HEK293 (cell line): Measurements from ENCODE around the gene LPP.

Experiments
- CTCF ChIA-PET: fragments of 350-600 bp; formaldehyde crosslinking; extraction: SDS; loops from one replicate; lab custom pipeline; 2021; ENCODE audit warnings: antibody characterized with exemption; lab: Yijun Ruan, JAX
- POLR2A ChIA-PET: fragments of 300-600 bp; formaldehyde crosslinking; extraction: SDS; loops from one replicate; lab custom pipeline; 2020; ENCODE audit warnings: antibody characterized with exemption, inconsistent platforms; lab: Yijun Ruan, JAX
- H3K27ac ChIP-seq: fragments of 200-500 bp; sonication (Bioruptor generic); 2 replicates; pipeline ENCODE4 v1.5.1; 2014; ENCODE audit warnings: low read depth, low read length, control low read depth, inconsistent platforms; ENCODE audit errors: extremely low read depth
- H3K36me3 ChIP-seq, 2 experiments: fragments of 200-500 bp in 1 of 2; sonication (Bioruptor generic) in 1 of 2; 1 replicate in 1 of 2; 2 replicates in 1 of 2; pipeline ENCODE4 v1.5.1; 2014 to 2017; ENCODE audit warnings: inconsistent platforms in 2 of 2, low read length in 2 of 2; ENCODE audit not compliant: control insufficient read depth in 2 of 2, insufficient read depth in 1 of 2
- H3K4me1 ChIP-seq: fragments of 200-500 bp; sonication (Bioruptor generic); 2 replicates; pipeline ENCODE4 v1.5.1; 2014; ENCODE audit warnings: mild to moderate bottlenecking, low read length, inconsistent platforms; ENCODE audit not compliant: control insufficient read depth, insufficient read depth
- H3K4me3 ChIP-seq: 2 replicates; pipeline ENCODE4 v1.5.1; 2011; ENCODE audit warnings: low read depth, mild to moderate bottlenecking, control low read depth, low read length, moderate library complexity
- H3K9me3 ChIP-seq: fragments of 200-500 bp; sonication (Bioruptor generic); 2 replicates; pipeline ENCODE4 v1.5.1; 2014; ENCODE audit warnings: low read depth, low read length, inconsistent platforms; ENCODE audit not compliant: control insufficient read depth, insufficient read depth
- HOXD13 ChIP-seq: sonication (generic); formaldehyde crosslinking; IDR thresholded peaks from 2 replicates; pipeline ENCODE4 v1.8.0; 2022; ENCODE audit warnings: missing genetic modification reagents, borderline replicate concordance
- MYNN ChIP-seq: fragments of 450-650 bp; formaldehyde crosslinking; IDR thresholded peaks from 2 replicates; pipeline ENCODE4 v1.5.1; 2016; ENCODE audit warnings: missing biosample characterization, missing genetic modification characterization, borderline replicate concordance
- PRDM1 ChIP-seq: fragments of 450-650 bp; formaldehyde crosslinking; IDR thresholded peaks from 2 replicates; pipeline ENCODE4; 2016; ENCODE audit warnings: missing biosample characterization, missing genetic modification characterization
- PRDM10 ChIP-seq: fragments of 450-650 bp; formaldehyde crosslinking; IDR thresholded peaks from 2 replicates; pipeline ENCODE4 v1.5.1; 2016; ENCODE audit warnings: missing biosample characterization, missing genetic modification characterization
- SALL2 ChIP-seq: fragments of 450-650 bp; formaldehyde crosslinking; IDR thresholded peaks from 2 replicates; pipeline ENCODE4 v1.5.0; 2017; ENCODE audit warnings: missing biosample characterization, mild to moderate bottlenecking, missing genetic modification characterization, borderline replicate concordance
- TCF7L2 ChIP-seq: IDR thresholded peaks from 2 replicates; pipeline ENCODE4 v1.6.1; 2011; ENCODE audit warnings: low read depth, mild to moderate bottlenecking, inconsistent platforms, low read length, moderate library complexity, borderline replicate concordance
- TRIM28 ChIP-seq: IDR thresholded peaks from 2 replicates; pipeline ENCODE4 v1.6.1; 2011; ENCODE audit warnings: low read length, control low read depth, borderline replicate concordance
- ZBTB20 ChIP-seq: fragments of 450-650 bp; formaldehyde crosslinking; IDR thresholded peaks from 2 replicates; pipeline ENCODE4 v1.5.1; 2016; ENCODE audit warnings: missing biosample characterization, missing genetic modification characterization
- ZNF10 ChIP-seq: fragments of 450-650 bp; formaldehyde crosslinking; IDR thresholded peaks from 2 replicates; pipeline ENCODE4 v1.5.1; 2017; ENCODE audit warnings: missing biosample characterization, missing genetic modification characterization
- ZNF155 ChIP-seq: fragments of 450-650 bp; formaldehyde crosslinking; IDR thresholded peaks from 2 replicates; pipeline ENCODE4 v1.5.1; 2016; ENCODE audit warnings: missing biosample characterization, missing genetic modification characterization
- ZNF211 ChIP-seq: fragments of 450-650 bp; formaldehyde crosslinking; IDR thresholded peaks from 2 replicates; pipeline ENCODE4 v1.5.1; 2016; ENCODE audit warnings: low read depth, missing biosample characterization, missing genetic modification characterization
- ZNF266 ChIP-seq: fragments of 450-650 bp; formaldehyde crosslinking; IDR thresholded peaks from 2 replicates; pipeline ENCODE4 v1.5.1; 2016; ENCODE audit warnings: missing biosample characterization, missing genetic modification characterization, low read depth
- ZNF354C ChIP-seq: fragments of 450-650 bp; formaldehyde crosslinking; IDR thresholded peaks from 2 replicates; pipeline ENCODE4 v1.5.1; 2016; ENCODE audit warnings: missing biosample characterization, missing genetic modification characterization, low read depth, borderline replicate concordance
- ZNF416 ChIP-seq: fragments of 450-650 bp; formaldehyde crosslinking; IDR thresholded peaks from 2 replicates; pipeline ENCODE4 v1.5.1; 2016; ENCODE audit warnings: missing biosample characterization, missing genetic modification characterization
- ZNF433 ChIP-seq: fragments of 450-650 bp; formaldehyde crosslinking; IDR thresholded peaks from 2 replicates; pipeline ENCODE4 v1.5.1; 2016; ENCODE audit warnings: missing biosample characterization, missing genetic modification characterization, low read depth
- ZNF521 ChIP-seq: fragments of 450-650 bp; formaldehyde crosslinking; IDR thresholded peaks from 2 replicates; pipeline ENCODE4 v1.5.1; 2017; ENCODE audit warnings: missing biosample characterization, mild to moderate bottlenecking, missing genetic modification characterization
- ZNF560 ChIP-seq: fragments of 450-650 bp; formaldehyde crosslinking; IDR thresholded peaks from 2 replicates; pipeline ENCODE4 v1.5.1; 2017; ENCODE audit warnings: missing biosample characterization, missing genetic modification characterization, borderline replicate concordance
- ZNF658 ChIP-seq: fragments of 450-650 bp; formaldehyde crosslinking; IDR thresholded peaks from 2 replicates; pipeline ENCODE4; 2016; ENCODE audit warnings: missing biosample characterization, missing genetic modification characterization
- ZNF692 ChIP-seq: fragments of 450-650 bp; formaldehyde crosslinking; IDR thresholded peaks from 2 replicates; pipeline ENCODE4 v1.5.1; 2016; ENCODE audit warnings: missing biosample characterization, missing genetic modification characterization
- ZNF76 ChIP-seq: fragments of 450-650 bp; formaldehyde crosslinking; IDR thresholded peaks from 2 replicates; pipeline ENCODE4; 2016; ENCODE audit warnings: low read depth, missing biosample characterization, missing genetic modification characterization, borderline replicate concordance
- ZNF776 ChIP-seq: fragments of 450-650 bp; formaldehyde crosslinking; IDR thresholded peaks from 2 replicates; pipeline ENCODE4 v1.5.0; 2017; ENCODE audit warnings: missing biosample characterization, missing genetic modification characterization, borderline replicate concordance
- TF ChIP-seq, protein P1 (sequence below): fragments of 450-650 bp; formaldehyde crosslinking; IDR thresholded peaks from 2 replicates; pipeline ENCODE4 v1.5.1; 2017; ENCODE audit warnings: missing biosample characterization, missing genetic modification characterization
- TF ChIP-seq, protein P2 (sequence below): fragments of 450-650 bp; formaldehyde crosslinking; IDR thresholded peaks from 2 replicates; pipeline ENCODE4 v1.5.1; 2016; ENCODE audit warnings: missing biosample characterization, missing genetic modification characterization
- TF ChIP-seq, protein P3 (sequence below): IDR thresholded peaks from 2 replicates; pipeline ENCODE4 v1.6.1; 2011; ENCODE audit warnings: mild to moderate bottlenecking, low read depth, low read length, borderline replicate concordance
- TF ChIP-seq, protein P4 (sequence below): fragments of 450-650 bp; formaldehyde crosslinking; IDR thresholded peaks from 2 replicates; pipeline ENCODE4 v1.5.1; 2016; ENCODE audit warnings: missing biosample characterization, missing genetic modification characterization

Gene LPP

DNA sequence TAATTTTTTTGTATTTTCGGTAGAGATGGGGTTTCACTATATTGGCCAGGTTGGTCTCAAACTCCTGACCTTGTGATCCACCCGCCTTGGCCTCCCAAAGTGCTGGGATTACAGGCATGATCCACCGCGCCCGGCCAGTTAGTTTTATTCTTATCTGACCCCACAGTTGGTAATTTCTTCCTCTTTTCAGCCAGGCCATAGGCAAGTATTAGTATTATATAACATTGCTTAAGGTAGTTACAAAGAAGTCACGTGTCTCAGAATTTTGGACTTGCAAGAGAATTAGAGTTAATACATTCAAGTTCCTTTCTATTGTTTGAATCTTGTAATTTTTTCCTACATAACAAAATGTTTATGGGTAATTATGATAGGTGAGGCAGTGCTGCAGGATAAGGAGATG, 334.8 kb downstream of the LPP start:
- no peak for TF ChIP-seq ZNF658 (tag by site-specific recombination)
- TF ChIP-seq, protein P1, sequence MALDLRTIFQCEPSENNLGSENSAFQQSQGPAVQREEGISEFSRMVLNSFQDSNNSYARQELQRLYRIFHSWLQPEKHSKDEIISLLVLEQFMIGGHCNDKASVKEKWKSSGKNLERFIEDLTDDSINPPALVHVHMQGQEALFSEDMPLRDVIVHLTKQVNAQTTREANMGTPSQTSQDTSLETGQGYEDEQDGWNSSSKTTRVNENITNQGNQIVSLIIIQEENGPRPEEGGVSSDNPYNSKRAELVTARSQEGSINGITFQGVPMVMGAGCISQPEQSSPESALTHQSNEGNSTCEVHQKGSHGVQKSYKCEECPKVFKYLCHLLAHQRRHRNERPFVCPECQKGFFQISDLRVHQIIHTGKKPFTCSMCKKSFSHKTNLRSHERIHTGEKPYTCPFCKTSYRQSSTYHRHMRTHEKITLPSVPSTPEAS: no peak
- TF ChIP-seq ZNF776 (tag by site-specific recombination): no peak
- TF ChIP-seq PRDM1 (tag by site-specific recombination): no peak
- TF ChIP-seq ZBTB20 (tag by site-specific recombination): no peak
- TF ChIP-seq ZNF155 (tag by site-specific recombination): no peak
- TF ChIP-seq, protein P2, sequence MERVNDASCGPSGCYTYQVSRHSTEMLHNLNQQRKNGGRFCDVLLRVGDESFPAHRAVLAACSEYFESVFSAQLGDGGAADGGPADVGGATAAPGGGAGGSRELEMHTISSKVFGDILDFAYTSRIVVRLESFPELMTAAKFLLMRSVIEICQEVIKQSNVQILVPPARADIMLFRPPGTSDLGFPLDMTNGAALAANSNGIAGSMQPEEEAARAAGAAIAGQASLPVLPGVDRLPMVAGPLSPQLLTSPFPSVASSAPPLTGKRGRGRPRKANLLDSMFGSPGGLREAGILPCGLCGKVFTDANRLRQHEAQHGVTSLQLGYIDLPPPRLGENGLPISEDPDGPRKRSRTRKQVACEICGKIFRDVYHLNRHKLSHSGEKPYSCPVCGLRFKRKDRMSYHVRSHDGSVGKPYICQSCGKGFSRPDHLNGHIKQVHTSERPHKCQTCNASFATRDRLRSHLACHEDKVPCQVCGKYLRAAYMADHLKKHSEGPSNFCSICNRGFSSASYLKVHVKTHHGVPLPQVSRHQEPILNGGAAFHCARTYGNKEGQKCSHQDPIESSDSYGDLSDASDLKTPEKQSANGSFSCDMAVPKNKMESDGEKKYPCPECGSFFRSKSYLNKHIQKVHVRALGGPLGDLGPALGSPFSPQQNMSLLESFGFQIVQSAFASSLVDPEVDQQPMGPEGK (tag by site-specific recombination): no peak
- TF ChIP-seq TRIM28: no peak
- no peak for TF ChIP-seq ZNF560
- TF ChIP-seq ZNF692: no peak
- TF ChIP-seq MYNN (tag by site-specific recombination): no peak
- no peak for TF ChIP-seq ZNF416 (tag by site-specific recombination)
- no peak for TF ChIP-seq ZNF433
- no peak for TF ChIP-seq ZNF76 (tag by site-specific recombination)
- TF ChIP-seq TCF7L2: no peak
- no peak for TF ChIP-seq ZNF211 (tag by site-specific recombination)
- TF ChIP-seq, all 188 proteins: peak for 0
- ChIA-PET POLR2A (no interaction called here), CTCF (no interaction called here)
- Histone ChIP-seq H3K27ac (no peak overlapping the region), H3K4me1 (no peaks in the 10 kb centered on the region), H3K4me3 (no peak overlapping the region), H3K36me3 (peaks cover 0 to 5% of the 10 kb centered on the region in 2 experiments; a peak in 1 of 3 replicates), H3K9me3 (no peaks in the 10 kb centered on the region)

- no peaks in the 10 kb centered on the region for H3K9me3 ChIP-seq
- TF ChIP-seq, protein P3, sequence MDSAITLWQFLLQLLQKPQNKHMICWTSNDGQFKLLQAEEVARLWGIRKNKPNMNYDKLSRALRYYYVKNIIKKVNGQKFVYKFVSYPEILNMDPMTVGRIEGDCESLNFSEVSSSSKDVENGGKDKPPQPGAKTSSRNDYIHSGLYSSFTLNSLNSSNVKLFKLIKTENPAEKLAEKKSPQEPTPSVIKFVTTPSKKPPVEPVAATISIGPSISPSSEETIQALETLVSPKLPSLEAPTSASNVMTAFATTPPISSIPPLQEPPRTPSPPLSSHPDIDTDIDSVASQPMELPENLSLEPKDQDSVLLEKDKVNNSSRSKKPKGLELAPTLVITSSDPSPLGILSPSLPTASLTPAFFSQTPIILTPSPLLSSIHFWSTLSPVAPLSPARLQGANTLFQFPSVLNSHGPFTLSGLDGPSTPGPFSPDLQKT: no peak
- TF ChIP-seq MYNN (tag by site-specific recombination): no peak
- no peak for TF ChIP-seq HOXD13
- TF ChIP-seq, protein P4, sequence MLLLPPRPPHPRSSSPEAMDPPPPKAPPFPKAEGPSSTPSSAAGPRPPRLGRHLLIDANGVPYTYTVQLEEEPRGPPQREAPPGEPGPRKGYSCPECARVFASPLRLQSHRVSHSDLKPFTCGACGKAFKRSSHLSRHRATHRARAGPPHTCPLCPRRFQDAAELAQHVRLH (tag by site-specific recombination): no peak
- TF ChIP-seq SALL2 (tag by site-specific recombination): no peak
- TF ChIP-seq ZNF521 (tag by site-specific recombination): no peak
- no peak for TF ChIP-seq ZNF76 (tag by site-specific recombination)
- no peak for TF ChIP-seq ZNF354C (tag by site-specific recombination)
- TF ChIP-seq PRDM10: no peak
- no peak for TF ChIP-seq ZNF266
- TF ChIP-seq ZNF10: no peak
Measured at GRCh38 chr3:188489639-188490405, 335.9 kb downstream of the LPP start.

More at GRCh38 chr3:188489639-188490405, 335.9 kb downstream of the LPP start:
- ChIA-PET CTCF (no interaction called here), POLR2A (no interaction called here)
- H3K27ac ChIP-seq: no peak overlapping the region
- no peaks in the 10 kb centered on the region for H3K4me1 ChIP-seq
- H3K4me3 ChIP-seq: no peak overlapping the region
- peaks cover 0 to 5% of the 10 kb centered on the region in 2 experiments; a peak in 1 of 3 replicates for H3K36me3 ChIP-seq
